GM18508 (cell line): Measurements from ENCODE around the gene PRR7.
"Not testable (repeated sequence)": the region's sequence is repeated elsewhere in the genome, so short reads cannot be mapped to it uniquely, and the experiment has no call there.

ENCODE experiments used
- ATAC-seq: cut with Tn5 transposase; IDR thresholded peaks from one replicate; pipeline ENCODE4 v1.9.1; 2021; ENCODE audit warnings: moderate number of reproducible peaks; ENCODE audit not compliant: insufficient read depth, unreplicated experiment

Gene PRR7

DNA sequence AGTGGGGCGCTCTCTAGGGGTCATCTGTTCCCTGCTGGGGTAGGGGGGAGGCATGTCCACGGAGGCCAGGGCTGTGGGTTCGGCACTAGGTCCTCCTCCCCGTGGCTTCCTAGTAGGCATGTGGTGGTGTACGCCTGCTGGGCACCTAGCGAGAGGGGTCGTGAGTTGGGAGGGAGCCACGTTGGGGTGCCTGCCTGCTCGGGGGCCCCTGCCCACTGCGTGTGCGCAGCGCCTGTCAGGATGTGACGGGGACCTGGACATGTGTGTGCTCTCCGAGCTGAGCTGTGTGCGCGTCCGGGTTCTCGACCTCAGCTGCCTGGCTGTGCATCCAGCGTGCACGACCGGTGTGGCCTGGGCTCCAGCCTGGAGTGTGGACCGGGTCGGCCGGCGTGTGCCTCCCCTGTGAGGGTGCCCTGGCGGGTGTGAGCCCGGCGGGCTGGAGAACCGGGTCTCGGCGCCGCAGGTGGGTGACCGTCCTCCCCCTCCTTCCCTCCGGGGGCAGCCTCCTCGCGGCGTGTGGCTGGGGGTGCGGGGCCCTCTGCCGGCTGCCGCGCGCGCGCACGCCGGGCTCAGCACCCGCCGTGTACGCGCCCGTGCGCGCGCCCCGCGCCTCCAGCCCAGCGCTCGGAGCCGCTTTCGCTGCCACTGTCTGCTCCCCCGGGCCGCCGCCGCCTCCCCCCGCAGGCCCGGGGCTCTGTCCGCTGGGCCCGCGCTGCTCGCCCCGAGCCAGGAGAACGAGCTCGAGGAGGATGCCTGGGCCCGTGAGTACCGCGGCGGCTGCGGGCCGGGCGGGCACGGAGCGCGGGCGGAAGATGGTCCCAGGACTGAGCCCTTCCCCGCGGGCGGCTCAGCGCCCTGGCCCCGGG, at the start of gene PRR7:
PRR7 (plus strand) TSS at position 615 of the 866 bp plus-strand sequence. CDS start 8,254 bp downstream, outside the sequence.
- ATAC-seq: no peak

DNA sequence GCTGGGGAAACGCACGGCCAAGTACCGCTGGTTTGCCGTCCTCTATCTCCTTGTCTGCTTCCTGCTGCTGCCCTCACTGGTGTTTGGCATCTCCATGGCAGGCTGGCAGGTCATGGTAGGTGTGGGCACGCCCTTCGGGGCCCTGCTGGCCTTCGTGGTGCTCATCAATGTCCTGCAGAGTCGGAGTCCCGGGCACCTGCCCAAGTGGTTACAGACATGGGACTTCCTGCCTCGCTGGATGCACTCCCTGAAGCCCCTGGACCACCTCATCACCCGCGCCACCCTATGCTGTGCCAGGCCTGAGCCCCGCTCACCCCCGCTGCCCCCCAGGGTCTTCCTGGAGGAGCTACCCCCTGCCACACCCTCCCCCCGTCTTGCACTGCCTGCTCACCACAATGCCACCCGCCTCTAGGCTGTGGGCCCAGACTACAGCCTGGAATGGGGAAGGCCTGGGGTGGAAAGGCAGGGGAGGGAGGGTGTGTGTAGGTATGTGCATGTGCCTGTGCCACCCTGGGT, 48.7 kb upstream of the PRR7 start:
- ATAC-seq: no peak

DNA sequence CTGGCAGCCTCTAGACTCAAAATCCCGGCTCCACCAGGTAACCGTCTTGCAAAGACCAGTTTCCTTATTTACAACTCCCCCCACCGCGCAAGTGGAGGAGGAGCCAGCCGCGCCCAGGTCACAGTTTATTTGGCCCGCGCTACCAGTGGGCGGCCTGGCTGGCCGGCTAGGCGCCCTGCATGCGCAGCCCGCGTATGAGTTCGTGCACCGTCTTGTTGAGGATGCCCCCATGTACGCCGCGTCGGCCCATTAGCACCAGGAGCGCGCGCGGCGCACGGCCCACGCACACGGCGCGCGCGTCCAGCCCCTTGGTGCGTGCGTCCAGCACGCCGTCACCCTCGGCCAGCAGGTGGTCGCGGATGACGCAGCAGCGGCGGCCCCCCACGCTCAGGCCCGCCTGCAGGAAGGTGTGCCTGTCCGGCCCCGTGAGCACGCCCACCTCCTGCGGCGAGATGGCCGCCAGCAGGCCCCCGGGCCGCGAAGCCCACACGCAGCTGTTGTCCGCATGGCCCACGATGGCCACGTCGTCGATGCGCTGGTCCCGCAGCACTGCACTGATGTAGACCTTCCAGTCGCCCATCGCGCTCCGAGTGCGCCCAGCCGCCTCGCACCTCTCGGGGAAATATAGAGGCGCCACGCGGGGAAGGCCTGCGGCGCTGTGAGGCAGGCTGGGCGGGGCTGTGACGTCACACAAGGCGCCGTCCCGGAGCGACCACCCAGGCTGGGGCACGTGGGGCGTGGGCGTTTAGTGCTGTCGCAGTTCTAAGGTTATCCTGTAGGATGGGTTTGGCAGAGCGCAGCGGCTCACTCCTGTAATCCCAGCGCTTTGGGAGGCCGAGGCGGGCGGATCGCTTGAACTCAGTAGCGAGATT, 46.4 kb upstream of the PRR7 start, which contains the start of gene PFN3:
PFN3 (minus strand) TSS at position 665 of the 872 bp plus-strand sequence; CDS start at position 580, 85 bp downstream.
- no peak for ATAC-seq

DNA sequence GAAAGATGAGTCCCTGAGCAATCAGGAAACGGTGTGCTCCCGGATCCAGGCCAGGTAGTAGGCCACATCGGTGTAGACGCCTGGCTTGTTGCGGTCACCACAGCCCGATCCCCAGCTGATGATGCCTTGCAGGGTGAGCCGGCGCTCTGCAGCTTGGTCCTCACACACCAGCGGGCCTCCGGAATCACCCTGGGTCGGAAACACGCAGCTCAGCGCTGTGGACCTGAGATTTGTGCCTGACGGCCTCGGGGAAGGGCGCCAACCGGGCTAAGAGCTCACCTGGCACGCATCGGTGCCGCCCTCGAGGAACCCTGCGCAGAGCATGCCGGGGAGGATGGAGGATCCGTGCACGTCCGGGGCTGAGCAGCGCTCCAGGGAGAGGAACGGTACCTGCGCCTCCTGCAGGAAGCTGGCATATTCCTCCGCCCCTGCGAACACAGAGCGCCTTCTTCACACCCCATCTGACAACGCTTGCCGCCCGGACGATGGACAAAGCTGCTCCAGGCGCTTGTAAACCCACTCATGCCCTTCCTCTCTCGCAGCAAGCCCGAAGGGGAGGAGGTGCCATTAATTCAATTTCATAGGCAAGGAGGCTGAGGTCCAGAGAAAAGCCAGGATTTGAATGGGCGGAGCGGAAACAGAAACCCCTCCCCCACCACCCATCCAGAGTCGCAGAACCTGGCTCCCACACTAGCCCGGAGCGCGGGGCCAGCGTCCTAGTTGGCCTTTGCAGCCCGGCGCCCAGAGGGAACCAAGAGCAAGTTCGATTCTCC, 44.2 kb upstream of the PRR7 start:
- no peak for ATAC-seq

GRCh38 chr5:177403102-177403791, 43.4 kb upstream of the PRR7 start:
- no peak for ATAC-seq

DNA sequence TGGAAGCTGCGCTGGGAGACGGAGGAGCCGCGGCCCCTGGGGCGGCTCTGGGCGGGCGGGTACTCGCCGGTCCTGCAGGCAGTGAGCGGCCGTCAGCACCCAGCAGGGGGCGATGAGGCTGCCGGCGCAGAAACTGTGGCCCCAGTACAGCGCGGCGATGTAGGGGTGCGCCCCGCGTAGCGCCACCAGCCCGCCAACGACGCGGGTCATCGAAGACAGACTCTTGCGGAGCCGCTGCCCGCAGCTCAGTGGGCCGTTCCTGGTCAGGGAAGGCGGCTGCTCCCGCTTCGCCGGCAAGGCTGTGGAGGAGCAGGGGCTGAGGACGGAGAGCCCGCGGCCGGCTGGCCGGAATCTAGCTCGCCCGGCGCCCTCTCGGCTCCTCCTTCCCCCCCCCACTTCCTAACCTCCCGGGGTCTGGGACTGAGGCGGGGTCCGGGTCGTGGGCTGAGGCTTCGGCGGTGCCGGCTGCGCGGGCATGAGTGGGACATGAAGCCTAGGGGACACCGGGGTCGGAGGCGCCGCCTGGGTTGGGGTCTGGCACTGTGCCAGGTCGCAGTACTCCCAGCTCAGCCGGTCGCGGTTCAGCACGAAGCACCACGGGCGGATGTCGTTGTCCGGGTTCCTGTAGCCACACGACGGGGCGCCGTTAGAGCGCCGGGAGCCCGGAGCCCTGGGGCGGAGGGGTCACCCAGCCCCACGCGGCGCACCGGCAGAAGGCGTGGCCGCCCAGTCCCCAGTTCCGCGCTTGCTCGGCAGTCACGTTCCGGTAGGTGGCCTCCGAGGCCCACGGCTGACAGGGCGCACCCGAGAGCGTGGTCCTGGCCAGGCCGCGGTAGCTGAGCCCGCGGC, 42.6 kb upstream of the PRR7 start:
- ATAC-seq: no peak

DNA sequence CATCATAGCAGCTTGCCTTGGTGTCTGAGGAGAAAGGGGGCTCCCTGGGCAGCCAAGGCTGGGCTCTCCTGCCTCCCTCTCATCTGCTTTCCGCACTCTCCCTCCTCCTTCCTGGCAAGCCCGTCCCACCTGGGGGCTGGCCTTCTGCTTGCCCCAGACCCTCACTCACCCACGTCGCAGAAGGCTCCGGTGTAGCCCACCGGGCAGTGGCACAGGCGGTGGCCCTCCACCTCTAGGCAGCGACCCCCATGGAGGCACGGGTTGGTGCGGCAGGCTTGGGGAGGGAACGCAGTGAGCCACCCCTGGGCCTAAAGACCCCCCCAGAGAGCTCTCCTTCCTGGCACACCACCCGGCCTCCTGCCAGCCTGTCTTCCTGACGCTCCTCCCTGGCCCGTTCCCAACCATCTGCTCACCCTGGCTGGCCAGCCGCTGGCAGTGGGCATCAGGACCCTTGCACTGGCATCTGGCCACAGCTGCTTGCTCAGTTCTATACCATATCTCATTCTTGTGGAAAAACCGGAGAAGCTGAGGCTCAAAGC, 41.9 kb upstream of the PRR7 start:
- no peak for ATAC-seq

DNA sequence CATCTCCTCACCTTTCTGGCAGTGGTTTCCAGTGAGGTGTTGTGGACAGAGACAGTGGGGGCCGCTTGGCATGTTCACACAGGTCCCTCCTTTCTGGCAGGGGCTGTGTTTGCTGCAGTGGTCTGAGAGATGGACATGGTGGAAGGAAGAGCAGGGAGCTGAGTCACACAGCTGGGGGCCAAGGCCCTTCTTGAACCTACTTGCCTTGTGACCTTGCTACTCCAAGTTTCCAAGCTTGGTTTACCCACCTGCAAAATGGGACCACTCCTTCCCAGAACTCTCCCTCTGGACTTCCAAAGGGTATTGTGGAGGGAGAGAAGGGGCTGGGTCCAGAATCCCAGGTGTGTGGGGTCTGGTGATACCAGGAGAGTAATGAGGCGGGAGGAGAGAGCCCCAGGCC, 41.3 kb upstream of the PRR7 start:
- no peak for ATAC-seq

DNA sequence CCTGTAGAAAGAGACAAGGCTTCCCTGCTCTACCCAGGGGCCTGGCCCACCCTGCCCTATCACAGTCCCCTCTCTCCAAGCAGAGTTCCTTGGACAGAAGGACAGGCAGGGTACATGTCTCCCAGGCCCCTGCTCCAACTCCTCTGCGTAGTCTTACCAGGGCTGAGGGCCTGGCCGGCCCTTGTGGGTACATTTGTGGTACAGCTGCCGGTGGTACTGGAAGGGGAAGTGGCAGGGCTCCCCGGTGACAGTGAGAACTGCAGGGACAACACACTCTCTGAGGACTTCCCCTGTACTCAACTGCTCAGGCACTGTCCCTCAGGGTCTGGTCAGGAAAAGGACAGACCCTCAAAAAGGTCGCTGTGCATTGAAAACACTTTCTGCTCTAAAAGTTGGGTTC, 40.8 kb upstream of the PRR7 start:
- no peak for ATAC-seq

- ATAC-seq: no peak
Measured at GRCh38 chr5:177409043-177409801, 37.4 kb upstream of the PRR7 start, which contains the start of gene F12. Gene F12, minus strand, starts transcription at chr5:177409564. Its CDS starts 37 bp downstream, at chr5:177409527.

DNA sequence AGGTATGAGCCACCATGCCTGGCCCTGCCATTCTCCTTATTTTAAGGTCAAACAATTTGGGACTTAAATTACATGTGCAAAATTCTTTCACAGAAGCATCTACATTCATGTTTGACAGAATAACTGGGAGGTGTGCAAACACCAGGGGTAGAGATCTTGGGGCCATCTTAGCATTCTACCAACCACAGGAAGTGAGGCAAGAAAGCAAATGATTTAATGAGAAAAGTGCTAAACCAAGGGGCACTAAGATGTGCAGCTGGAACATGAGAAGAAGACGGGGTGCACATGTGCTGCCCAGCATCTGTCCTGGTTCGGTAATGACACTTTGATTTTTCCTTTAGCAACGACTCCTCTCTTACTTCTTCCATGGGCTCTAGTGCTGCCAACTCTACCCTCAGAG, 36.0 kb upstream of the PRR7 start:
- no peak for ATAC-seq

DNA sequence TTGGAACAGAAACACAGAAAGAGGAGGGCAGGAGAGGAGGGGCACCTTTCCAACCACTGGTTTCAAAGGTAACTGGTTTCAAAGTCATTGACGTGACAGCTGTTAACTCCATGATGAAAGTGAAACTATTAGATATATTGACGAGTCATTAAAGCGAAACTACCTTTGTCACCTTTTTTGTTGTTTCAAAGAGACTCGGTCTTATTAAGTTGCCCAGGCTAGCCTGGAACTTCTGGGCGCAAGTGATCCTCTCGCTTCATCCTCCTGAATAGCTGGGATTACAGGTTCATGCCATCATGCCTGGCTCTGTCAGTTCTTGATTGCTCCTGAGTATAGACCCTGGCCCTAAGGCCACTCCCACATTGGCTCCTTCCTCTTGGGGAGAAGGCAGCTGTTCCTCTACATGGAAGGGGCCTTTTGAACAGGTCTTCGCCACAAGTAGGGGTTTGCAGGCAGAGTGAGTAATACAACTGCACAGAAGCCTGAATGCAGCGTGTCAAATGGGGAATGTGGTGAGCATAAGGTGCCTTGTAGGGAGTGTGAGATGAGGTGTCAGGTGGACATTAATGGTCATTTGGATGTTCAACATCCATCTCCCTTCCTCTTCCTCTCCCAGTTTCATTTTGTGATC, 33.9 kb upstream of the PRR7 start:
- peak; percentile 51 for ATAC-seq

DNA sequence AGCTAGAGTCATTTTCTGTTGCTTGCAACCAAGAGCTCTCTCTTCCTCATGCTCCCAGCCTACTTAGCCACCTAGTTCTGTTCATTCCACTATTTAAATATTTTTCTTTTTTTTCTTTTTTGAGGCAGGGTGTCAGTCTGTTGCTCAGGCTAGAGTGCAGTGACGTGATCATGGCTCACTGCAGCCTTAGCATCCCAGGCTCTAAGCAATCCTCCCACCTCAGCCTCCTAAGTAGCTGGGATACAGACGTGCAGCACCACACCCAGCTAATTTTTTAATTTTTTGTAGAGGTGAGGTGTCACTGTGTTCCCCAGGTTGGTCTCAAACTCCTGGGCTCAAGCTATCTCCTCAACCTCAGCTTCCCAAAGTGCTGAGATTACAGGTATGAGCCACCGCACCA, 32.1 kb upstream of the PRR7 start:
- no peak for ATAC-seq

- ATAC-seq: not testable (repeated sequence)
Measured at GRCh38 chr5:177417081-177417480, 29.5 kb upstream of the PRR7 start.

DNA sequence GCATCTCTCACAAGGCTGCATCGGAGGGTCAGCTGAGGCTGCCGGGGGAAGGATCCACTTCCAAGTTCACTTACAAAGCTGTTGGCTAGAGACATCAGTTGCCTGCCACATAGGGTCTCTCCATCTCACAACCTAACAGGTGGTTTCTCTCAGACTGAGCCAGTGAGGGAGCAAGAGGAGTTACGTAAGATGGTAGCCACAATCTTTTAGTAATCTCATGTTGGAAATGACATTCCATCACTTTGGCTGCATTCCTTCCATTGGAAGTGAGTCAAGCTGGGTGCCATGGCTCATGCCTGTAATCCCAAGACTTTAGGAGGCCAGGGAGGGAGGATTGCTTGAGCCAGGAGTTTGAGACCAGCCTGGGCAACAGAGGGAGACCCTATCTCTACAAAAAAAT, 27.6 kb upstream of the PRR7 start:
- ATAC-seq: no peak

DNA sequence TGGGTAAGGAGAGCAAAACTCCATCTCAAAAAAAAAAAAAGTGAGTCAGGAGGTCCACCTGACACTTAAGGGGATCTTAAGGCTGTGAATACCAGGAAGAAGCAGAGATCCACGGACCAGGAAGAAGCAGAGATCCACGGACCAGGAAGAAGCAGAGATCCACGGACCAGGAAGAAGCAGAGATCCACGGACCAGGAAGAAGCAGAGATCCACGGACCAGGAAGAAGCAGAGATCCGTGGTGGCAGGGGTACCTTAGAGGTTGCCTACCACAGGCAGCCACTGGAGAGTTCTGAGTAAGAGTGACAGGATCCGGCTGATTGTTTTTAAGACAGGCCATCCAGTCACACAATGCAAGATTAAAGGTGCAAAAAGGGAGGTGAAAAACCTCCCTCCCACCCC, 26.1 kb upstream of the PRR7 start:
- not testable (repeated sequence) for ATAC-seq
